Measurements from ENCODE around the gene MED12L. TPM values are rescaled to one million over a fixed set of nuclear protein-coding genes. Genes with fewer than 3 reads are reported as not detected.

The MED12L gene
- total RNA-seq, 1 experiment from 2014 or later, result 6.4 TPM

GRCh38 chr3:151398895-151399294 is 313.4 kb downstream of the MED12L start:
- no peak overlapping the region for H3K9ac ChIP-seq (ENCODE audit: low read length)
- BruUV-seq (replicated peaks), result no TSS peak
- ChIA-PET RAD21 (ENCODE audit: low non-redundant PET in 1 of 2, low total read pairs in 2 of 2, uncharacterized antibody in 2 of 2, unreplicated experiment in 2 of 2) (no interaction called here), POLR2A (no interaction called here), CTCF (interaction anchor here (1.1 kb wide), 1 partner anchor 231 kb away, joined by 3 read pairs; no protein-coding TSS in a partner anchor)
- ATAC-seq, result no peak
- DNase-seq (ENCODE audit: low read depth, low spot score), result no peak
- H3K4me3 ChIP-seq (replicated peaks in 1 of 2; ENCODE audit: low read depth in 1 of 2, low read length in 2 of 2), result no peak overlapping the region
- no peak overlapping the region for H3K27ac ChIP-seq (ENCODE audit: low read depth, low read length)
- no peak overlapping the region for H2AFZ ChIP-seq (ENCODE audit: low read depth, low read length, poor library complexity, severe bottlenecking)
- H3K27me3 ChIP-seq (ENCODE audit: insufficient read depth, low read length), result no peaks in the 10 kb centered on the region
- intact Hi-C loops (cut with micrococcal nuclease), result no loop called here
- no peaks in the 10 kb centered on the region for H3K4me1 ChIP-seq (ENCODE audit: control insufficient read depth in 1 of 2, insufficient read depth in 2 of 2, low read length in 2 of 2)
- H3K79me2 ChIP-seq (ENCODE audit: insufficient read depth, low read length), result no peaks in the 10 kb centered on the region
- no peak for TF ChIP-seq FOSL1 (IDR thresholded peaks at IDR 0.05; ENCODE audit: low read depth)
- TF ChIP-seq TCF7L2 (IDR thresholded peaks at IDR 0.05; ENCODE audit: borderline replicate concordance, extremely low read depth, insufficient read depth, insufficient read length), result no peak
- TF ChIP-seq POLR2AphosphoS5 (IDR thresholded peaks at IDR 0.05; ENCODE audit: low read depth, low read length), result no peak
- TF ChIP-seq REST (IDR thresholded peaks at IDR 0.05; ENCODE audit: low read depth), result no peak
- no peak for TF ChIP-seq ELF1 (IDR thresholded peaks at IDR 0.05; ENCODE audit: borderline replicate concordance, low read depth)
- no peak for TF ChIP-seq SIN3A (IDR thresholded peaks at IDR 0.05; ENCODE audit: low read depth)
- TF ChIP-seq MAX (IDR thresholded peaks at IDR 0.05), result no peak
- no peak for TF ChIP-seq SP1 (IDR thresholded peaks at IDR 0.05; ENCODE audit: low read depth)
- TF ChIP-seq EZH2 (IDR thresholded peaks at IDR 0.05), result no peak
- TF ChIP-seq YY1 (IDR thresholded peaks at IDR 0.05; ENCODE audit: extremely low read depth, insufficient replicate concordance, low read depth, low read length), result no peak
- TF ChIP-seq CEBPB (IDR thresholded peaks at IDR 0.05; ENCODE audit: low read depth), result no peak
- no peak for TF ChIP-seq JUND (IDR thresholded peaks at IDR 0.05)
- no peak overlapping the region for H3K4me2 ChIP-seq (ENCODE audit: low read length)
- no peaks in the 10 kb centered on the region for H3K36me3 ChIP-seq (ENCODE audit: control insufficient read depth in 1 of 2, insufficient read depth in 2 of 2, low read length in 2 of 2)
- no peaks in the 10 kb centered on the region for H3K9me2 ChIP-seq (ENCODE audit: insufficient read depth)
- H4K20me1 ChIP-seq (ENCODE audit: insufficient read depth), result no peaks in the 10 kb centered on the region
- no peaks in the 10 kb centered on the region for H3K9me3 ChIP-seq (ENCODE audit: control insufficient read depth in 1 of 2, insufficient read depth in 1 of 2, low read depth in 1 of 2, low read length in 2 of 2)
